Endothelial cell of umbilical vein (primary cell): ENCODE data around the gene REPS2.

ENCODE experiments used
- CTCF ChIP-seq, 2 donors: IDR thresholded peaks; 1 replicate in 1 of 2; 2 replicates in 1 of 2; pipeline ENCODE4 v1.5.1; 2011; ENCODE audit warnings: low read length in 2 of 2, mild to moderate bottlenecking in 2 of 2, moderate library complexity in 2 of 2, control low read depth in 1 of 2, inconsistent platforms in 1 of 2, low read depth in 1 of 2; ENCODE audit not compliant: insufficient read depth in 1 of 2; ENCODE audit errors: extremely low read depth in 1 of 2
- POLR2A ChIP-seq: IDR thresholded peaks from 2 replicates; pipeline ENCODE4 v1.6.1; 2012; ENCODE audit warnings: low read depth, mild to moderate bottlenecking, control low read depth, low read length
- POLR2AphosphoS5 ChIP-seq: IDR thresholded peaks from 2 replicates; pipeline ENCODE4 v1.6.1; 2012; ENCODE audit warnings: low read depth, mild to moderate bottlenecking, control low read depth, low read length, moderate library complexity; ENCODE audit not compliant: insufficient read depth

- TF ChIP-seq CTCF (IDR thresholded peaks at IDR 0.05; ENCODE audit: extremely low read depth in 1 of 2, insufficient read depth in 1 of 2, low read depth in 1 of 2, low read length in 2 of 2) = no peak
- TF ChIP-seq POLR2AphosphoS5 = no peak
- no peak for TF ChIP-seq POLR2A
Observed at GRCh38 chrX:17025621-17026302, 79.3 kb downstream of the REPS2 start.
